Measurements from ENCODE around the gene DENND6B.

Gene DENND6B

DNA sequence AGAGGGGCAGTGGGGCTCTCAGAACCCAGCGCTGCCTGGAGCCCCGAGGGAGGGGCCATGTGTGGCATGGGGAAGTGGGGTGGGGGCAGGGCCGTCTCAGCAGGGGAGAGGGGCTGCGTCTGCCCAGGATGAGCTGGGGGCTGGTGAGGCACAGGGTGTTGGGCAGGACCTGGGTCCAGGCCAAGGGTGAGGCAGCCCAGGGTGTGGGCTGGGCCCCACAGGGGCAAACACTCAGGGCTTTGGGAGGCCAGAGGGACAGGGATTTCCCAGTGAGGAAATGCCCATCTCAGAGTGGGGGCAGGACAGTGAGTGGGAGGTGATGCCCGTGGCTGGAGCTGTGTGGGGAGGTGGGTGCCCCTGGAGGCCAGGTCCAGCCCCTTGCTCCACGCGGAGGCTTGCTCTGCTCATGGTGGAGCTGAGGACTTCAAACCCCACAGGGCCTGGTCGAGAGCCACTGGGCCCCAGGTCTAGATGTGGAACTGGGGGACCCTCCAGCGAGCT, 24.7 kb downstream of the DENND6B start:
- DNase-seq: no peak

DNA sequence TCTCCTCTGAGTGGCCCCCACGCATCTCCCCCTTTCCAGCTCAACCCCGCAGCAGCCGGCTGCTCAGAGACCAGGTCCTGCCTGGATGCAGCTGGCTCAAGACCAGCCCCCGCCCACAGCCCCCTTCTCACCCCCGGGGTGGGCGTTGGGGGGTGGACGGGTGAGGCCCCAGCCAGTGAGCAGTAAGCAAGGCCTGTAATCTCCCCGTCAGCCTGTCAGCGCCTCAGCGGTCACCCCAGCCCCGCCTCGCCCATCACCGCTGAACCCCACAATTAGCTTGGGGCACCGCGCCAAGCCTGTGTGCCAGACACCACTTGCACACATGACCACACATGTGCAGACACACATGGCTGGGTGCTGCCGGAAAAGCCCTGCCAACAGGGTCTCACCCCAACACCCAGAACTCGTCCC, 25.2 kb downstream of the DENND6B start:
- no peak for DNase-seq

GRCh38 chr22:50300620-50301257, 26.1 kb downstream of the DENND6B start:
- DNase-seq: no peak

DNA sequence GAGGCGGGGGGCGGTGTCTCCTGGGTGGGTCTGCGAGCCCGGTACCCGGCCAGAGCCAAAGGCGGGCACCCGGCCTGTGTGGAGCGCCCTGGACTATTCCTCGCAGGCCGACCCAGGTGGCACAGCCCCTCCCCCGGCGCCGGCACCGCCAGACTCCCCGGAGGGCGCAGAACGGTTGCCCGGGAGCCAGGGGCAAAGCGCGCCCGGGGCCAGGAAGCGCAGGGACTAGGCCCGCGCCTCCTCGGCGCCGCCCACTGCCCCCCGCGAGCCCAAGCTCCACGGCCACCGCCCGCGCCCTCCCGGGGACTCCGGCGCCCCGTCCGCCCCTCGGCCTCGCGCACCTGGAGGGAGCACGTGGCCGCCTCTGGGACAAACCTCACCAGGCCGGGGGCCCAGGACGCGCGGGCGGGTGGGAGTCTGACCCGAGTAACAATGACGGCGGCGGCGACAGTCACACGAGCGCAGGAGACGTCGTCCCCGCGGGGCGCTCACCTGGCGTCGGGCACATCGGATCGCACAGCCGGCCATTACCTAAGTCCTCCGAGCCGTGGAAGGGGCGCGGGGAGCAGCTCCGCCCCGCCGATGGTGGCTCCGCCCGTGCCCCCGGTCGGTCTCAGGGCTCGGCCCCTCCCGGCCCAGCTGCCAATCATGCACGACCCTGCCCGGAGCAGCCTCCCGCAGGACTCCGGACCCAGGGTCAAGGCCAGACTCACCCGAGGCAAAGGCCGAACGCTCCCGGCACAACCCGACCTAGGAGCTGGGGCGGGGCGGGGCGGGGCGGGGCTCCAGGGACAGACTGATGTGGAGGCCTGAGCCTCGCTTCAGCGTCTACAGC, 26.8 kb downstream of the DENND6B start:
- DNase-seq: no peak

DNA sequence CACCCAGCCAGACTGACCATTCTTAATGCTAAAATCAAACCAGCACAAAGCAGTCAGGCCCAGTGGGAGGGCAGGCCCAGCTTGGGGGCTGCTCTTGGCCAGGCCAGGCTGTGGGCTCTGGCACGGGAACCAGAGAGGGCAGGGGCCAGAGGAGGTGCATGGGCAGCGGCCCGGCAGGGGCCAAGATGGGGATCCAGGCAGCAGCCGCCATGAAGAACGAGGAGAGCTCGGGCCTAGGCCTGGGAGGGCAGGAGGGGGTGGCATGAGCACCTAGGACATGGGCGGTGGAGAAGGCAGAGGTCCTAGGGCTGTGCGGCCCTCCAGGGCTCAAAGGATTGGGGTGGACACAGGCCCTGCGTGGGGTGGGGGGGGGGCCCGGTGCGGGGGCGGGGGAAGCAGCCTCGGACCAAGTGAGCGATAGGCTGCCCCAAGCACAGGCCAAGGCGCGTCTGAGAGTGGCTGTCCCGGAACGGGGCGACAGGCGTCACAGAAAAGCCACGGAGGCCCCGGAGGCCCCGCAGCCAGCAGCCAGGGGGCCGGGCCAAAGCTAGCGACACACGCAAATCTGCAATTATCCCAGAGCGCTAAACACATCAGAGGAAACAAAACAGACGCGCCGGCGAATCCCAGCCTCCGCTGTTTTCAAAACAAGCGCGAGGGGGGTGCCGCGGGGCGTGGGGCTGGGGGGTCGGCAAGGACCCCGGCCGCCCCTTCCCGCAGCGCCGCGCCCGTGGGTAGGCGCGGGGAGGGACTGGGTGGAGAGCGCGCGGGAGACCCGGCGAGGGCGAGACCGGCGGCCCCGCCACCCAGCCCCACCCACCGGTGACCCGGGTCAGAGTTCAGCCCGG, 27.7 kb downstream of the DENND6B start:
- DNase-seq: peak; percentile 49

DNA sequence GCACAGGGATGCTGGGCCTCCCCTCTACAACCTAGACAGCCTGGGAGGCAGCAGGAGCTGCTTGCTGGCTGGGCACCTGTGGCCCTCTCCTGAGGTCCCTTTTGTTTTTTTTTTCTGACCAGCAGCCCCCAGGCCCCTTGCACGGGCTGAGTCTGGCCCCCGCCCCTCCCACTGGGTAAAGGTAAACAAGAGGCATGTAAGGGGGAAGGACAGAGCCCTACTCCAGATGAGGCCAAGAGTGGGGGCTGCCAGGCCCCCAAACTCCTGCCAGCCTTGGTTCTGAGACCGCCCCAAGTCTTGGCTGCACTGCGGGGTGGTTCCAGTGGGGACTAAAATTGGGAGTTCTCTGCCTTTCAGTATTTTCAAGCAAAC, 28.6 kb downstream of the DENND6B start:
- no peak for DNase-seq

- DNase-seq: no peak
Measured at GRCh38 chr22:50297510-50298265, 29.1 kb downstream of the DENND6B start.

- DNase-seq: no peak
Measured at GRCh38 chr22:50296658-50297490, 29.9 kb downstream of the DENND6B start.

GRCh38 chr22:50294319-50294656, 32.5 kb downstream of the DENND6B start:
- no peak for DNase-seq

- peak; percentile 84 for DNase-seq
Measured at GRCh38 chr22:50293441-50294318, 33.1 kb downstream of the DENND6B start.

GRCh38 chr22:50292643-50293440, 34.0 kb downstream of the DENND6B start:
- no peak for DNase-seq

- DNase-seq: no peak
Measured at GRCh38 chr22:50289942-50290630, 36.7 kb downstream of the DENND6B start.

- no peak for DNase-seq
Measured at GRCh38 chr22:50289151-50289941, 37.5 kb downstream of the DENND6B start.

GRCh38 chr22:50287731-50288130, 39.1 kb downstream of the DENND6B start:
- no peak for DNase-seq

- no peak for DNase-seq
Measured at GRCh38 chr22:50286701-50287318, 40.0 kb downstream of the DENND6B start.

GRCh38 chr22:50286275-50286674, 40.5 kb downstream of the DENND6B start:
- DNase-seq: no peak

DNA sequence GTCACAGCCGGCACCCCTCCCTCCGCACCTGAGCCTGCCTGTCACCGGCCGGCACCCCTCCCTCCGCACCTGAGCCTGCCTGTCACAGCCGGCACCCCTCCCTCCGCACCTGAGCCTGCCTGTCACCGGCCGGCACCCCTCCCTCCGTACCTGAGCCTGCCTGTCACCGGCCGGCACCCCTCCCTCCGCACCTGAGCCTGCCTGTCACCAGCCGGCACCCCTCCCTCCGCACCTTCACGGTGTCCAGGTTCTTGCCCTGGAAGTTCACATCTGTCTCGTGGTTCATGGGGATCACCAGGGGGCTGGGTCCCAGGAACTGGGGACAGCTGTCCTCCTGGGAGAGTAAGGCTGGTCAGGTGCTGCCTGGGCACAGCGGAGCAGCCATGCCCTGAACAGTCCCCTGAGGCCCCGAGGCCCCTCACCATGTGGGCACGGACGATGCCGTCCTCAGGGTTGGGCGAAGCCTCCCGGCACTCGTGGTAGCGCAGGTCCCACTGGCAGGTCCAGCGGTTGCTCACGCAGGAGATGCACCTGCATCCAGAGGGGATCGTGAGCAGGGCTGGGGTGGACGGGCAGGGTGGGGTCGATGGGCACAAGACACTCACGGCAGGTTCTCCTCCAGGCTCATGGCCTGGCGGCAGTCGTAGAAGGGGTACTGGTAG, 41.1 kb downstream of the DENND6B start:
- DNase-seq: no peak
